ENCODE results near the gene PORCN. TPM values are rescaled to one million over a fixed set of nuclear protein-coding genes. Genes with fewer than 3 reads are reported as not detected.

The PORCN gene
- total and polyA plus RNA-seq, 2 of the 4 experiments (the other 2 are of a cell fraction), result 4.1 to 10.1 TPM

GRCh38 chrX:48509619-48510018 lies 827 bp downstream of the PORCN start:
- 54% methylated on average over 11 of the region's 11 CpGs; no CpG with 5 or more reads in 1 of the 2 experiments for WGBS, 2 experiments (ENCODE audit: extremely low coverage in 2 of 2, insufficient read length in 1 of 2)
- ATAC-seq (ENCODE audit: low read depth) (no peak), DNase-seq (no peak)
- no peak overlapping the region for H4K91ac ChIP-seq (ENCODE audit: insufficient read depth, low read depth, low read length)
- peak overlapping the region; percentile 94 for H2AFZ ChIP-seq (replicated peaks; ENCODE audit: low read length, poor library complexity)
- no peak overlapping the region for H2BK20ac ChIP-seq (ENCODE audit: low read depth, low read length)
- H3K9me3 ChIP-seq (ENCODE audit: control insufficient read depth, insufficient read depth, low read length), result no peaks in the 10 kb centered on the region; the same call in 1 of the 2 replicates
- H3K14ac ChIP-seq (replicated peaks; ENCODE audit: low read depth, low read length), result peak overlapping the region; percentile 63; the same call in 1 of the 2 replicates
- intact Hi-C loops (cut with micrococcal nuclease) (no loop called here), dilution Hi-C loops (cut with HindIII; ENCODE audit: low sequenced_read_pairs, unreplicated experiment) (no loop called here), in situ Hi-C loops (cut with MboI; ENCODE audit: low sequenced_read_pairs) (no loop called here)
- H3K23ac ChIP-seq (ENCODE audit: low read depth, low read length), result peak overlapping the region; percentile 35
- H2AK5ac ChIP-seq (ENCODE audit: low read depth, low read length), result no peak overlapping the region
- H2BK5ac ChIP-seq (ENCODE audit: low read depth, low read length, poor library complexity, severe bottlenecking), result no peak overlapping the region
- H3K56ac ChIP-seq (ENCODE audit: extremely low read depth, insufficient read depth, low read length), result no peak overlapping the region
- no TSS peak for BruUV-seq (replicated peaks)
- no peak overlapping the region for H2BK120ac ChIP-seq (ENCODE audit: low read depth, low read length)
- H3K18ac ChIP-seq (ENCODE audit: low read depth, low read length), result no peak overlapping the region
- H3K4me1 ChIP-seq (ENCODE audit: control insufficient read depth, insufficient read depth, low read length), result no peaks in the 10 kb centered on the region
- 0 out of 4 replicates have a peak overlapping the region, but pooled peaks of 1 of the 2 experiments have one; percentile 67 for H4K8ac ChIP-seq (ENCODE audit: low read depth in 2 of 2, low read length in 2 of 2)
- POLR2A ChIA-PET (ENCODE audit: unreplicated experiment), result no interaction called here
- peak overlapping the region; percentile 92 for H3K4me2 ChIP-seq (ENCODE audit: low read depth, low read length)
- H2AK9ac ChIP-seq (replicated peaks; ENCODE audit: low read depth, low read length, poor library complexity), result peak overlapping the region; percentile 76
- H3K9ac ChIP-seq (ENCODE audit: low read depth, low read length), result peak overlapping the region; percentile 89
- CTCF ChIA-PET, result no interaction called here
- no peaks in the 10 kb centered on the region for H3K9me1 ChIP-seq (ENCODE audit: insufficient read depth, low read length)
- H3K4ac ChIP-seq (ENCODE audit: low read depth, low read length), result peak overlapping the region; percentile 41
- H4K5ac ChIP-seq (ENCODE audit: low read depth, low read length), result no peak overlapping the region
- H3K27me3 ChIP-seq (ENCODE audit: control insufficient read depth, insufficient read depth, low read length), result no peaks in the 10 kb centered on the region
- TF ChIP-seq CHD1 (IDR thresholded peaks at IDR 0.05; ENCODE audit: low read depth, low read length) (no peak), RAD21 (IDR thresholded peaks at IDR 0.05; ENCODE audit: low read length) (no peak), USF2 (IDR thresholded peaks at IDR 0.05; ENCODE audit: low read depth, low read length) (no peak), ELK1 (IDR thresholded peaks at IDR 0.05; ENCODE audit: borderline replicate concordance, low read depth, low read length) (no peak), POLR2A (IDR thresholded peaks at IDR 0.05; ENCODE audit: low read depth, low read length) (no peak), CEBPB (IDR thresholded peaks at IDR 0.05; ENCODE audit: low read depth, low read length) (no peak), MXI1 (IDR thresholded peaks at IDR 0.05; ENCODE audit: borderline replicate concordance, low read depth, low read length) (no peak), SMC3 (IDR thresholded peaks at IDR 0.05; ENCODE audit: low read depth, low read length) (no peak), NFE2L2 (IDR thresholded peaks at IDR 0.05; ENCODE audit: low read depth, low read length) (no peak), CTCF (conservative IDR thresholded peaks at IDR 0.05; ENCODE audit: low read depth, low read length) (no peak), MAZ (IDR thresholded peaks at IDR 0.05; ENCODE audit: borderline replicate concordance, low read depth, low read length) (no peak)
- H2BK15ac ChIP-seq (ENCODE audit: low read depth, low read length), result no peak overlapping the region
- H4K20me1 ChIP-seq (ENCODE audit: insufficient read depth, low read length), result no peaks in the 10 kb centered on the region
- no peaks in the 10 kb centered on the region; the same call in none of the 2 replicates for H3K36me3 ChIP-seq (ENCODE audit: control insufficient read depth, insufficient read depth, low read length)
- H3K27ac ChIP-seq (ENCODE audit: insufficient read depth, low read length), result no peak overlapping the region
- H3K4me3 ChIP-seq (ENCODE audit: insufficient read depth, low read depth, low read length), result peak overlapping the region; percentile 96
- peaks cover 6 to 12% of the 10 kb centered on the region in 2 experiments; a peak in 3 of 4 replicates for H3K79me1 ChIP-seq (ENCODE audit: low read depth in 1 of 2, low read length in 2 of 2)
